Endodermal cell (in vitro differentiated cells): ENCODE data around the gene UNC119. TPM values are rescaled to one million over a fixed set of nuclear protein-coding genes. Genes with fewer than 3 reads are reported as not detected.
A peak's percentile ranks its signal among the peaks of the same experiment; 100 is the strongest.

ENCODE experiments used
- DNase-seq: peaks from one replicate; pipeline ENCODE4 v3.0.0-alpha.2; 2017
- H3K27ac ChIP-seq: 2 replicates; pipeline ENCODE4 v1.5.1; 2013; ENCODE audit warnings: mild to moderate bottlenecking, low read depth, low read length, moderate library complexity
- H3K27me3 ChIP-seq: 2 replicates; pipeline ENCODE4 v1.6.1; 2013; ENCODE audit warnings: mild to moderate bottlenecking, low read length, moderate library complexity; ENCODE audit not compliant: insufficient read depth, control insufficient read depth, poor library complexity, severe bottlenecking
- H3K36me3 ChIP-seq: 2 replicates; pipeline ENCODE4 v1.7.0; 2013; ENCODE audit warnings: mild to moderate bottlenecking, low read length, moderate library complexity; ENCODE audit not compliant: control insufficient read depth, insufficient read depth
- H3K4me1 ChIP-seq: one replicate; pipeline ENCODE4 v1.7.0; 2013; ENCODE audit warnings: low read length; ENCODE audit not compliant: control insufficient read depth, insufficient read depth
- H3K4me3 ChIP-seq: 2 replicates; pipeline ENCODE4 v1.5.1; 2013; ENCODE audit warnings: mild to moderate bottlenecking, low read length, moderate library complexity
- H3K9ac ChIP-seq: 2 replicates; pipeline ENCODE4 v1.6.1; 2013; ENCODE audit warnings: mild to moderate bottlenecking, low read length, moderate library complexity; ENCODE audit not compliant: poor library complexity, severe bottlenecking; ENCODE audit errors: extremely low read depth
- H3K9me3 ChIP-seq: 2 replicates; pipeline ENCODE4 v1.6.1; 2013; ENCODE audit warnings: mild to moderate bottlenecking, low read length, moderate library complexity; ENCODE audit not compliant: control insufficient read depth
- H3K27ac Mint-ChIP-seq: 2 replicates; pipeline ENCODE4 v1.8.0; 2020; ENCODE audit warnings: mixed read lengths
- H3K27me3 Mint-ChIP-seq: 2 replicates; pipeline ENCODE4 v1.8.0; 2021; ENCODE audit warnings: mild to moderate bottlenecking, mixed read lengths; ENCODE audit not compliant: insufficient read depth
- H3K36me3 Mint-ChIP-seq: 2 replicates; pipeline ENCODE4 v1.8.0; 2020; ENCODE audit warnings: low read depth, mixed read lengths
- H3K4me1 Mint-ChIP-seq: 2 replicates; pipeline ENCODE4 v1.8.0; 2020; ENCODE audit warnings: mixed read lengths
- H3K4me3 Mint-ChIP-seq: 2 replicates; pipeline ENCODE4 v1.8.0; 2020; ENCODE audit warnings: mild to moderate bottlenecking, moderate library complexity, mixed read lengths
- H3K9me3 Mint-ChIP-seq: 2 replicates; pipeline ENCODE4 v1.8.0; 2020; ENCODE audit warnings: mild to moderate bottlenecking, mixed read lengths
- WGBS, 2 experiments: methylation state at CpG; one replicate each; pipeline versions ENCODE4 v1.1.5 to v1.1.7; 2013; ENCODE audit warnings: missing lambda C conversion rate in 2 of 2, mixed read lengths in 1 of 2; ENCODE audit not compliant: insufficient coverage in 1 of 2, insufficient read length in 1 of 2; 5-methylcytosine and 5-hydroxymethylcytosine counted together
- total RNA-seq, 2 donors: library from RNA; stranded (reverse); fragmentation: NEBNext Ultra II Directional in 1 of 2; extraction: Animal tissue kit (Norgen Biotek cat#: 25700) in 1 of 2; gene quantifications; 2 replicates in 1 of 2; 3 replicates in 1 of 2; pipeline ENCODE4 v1.2.1, GENCODE V29; 2021
- TF ChIP-seq, protein P1 (sequence below): fragments of 200-600 bp; sonication (generic); conservative IDR thresholded peaks from 2 replicates; pipeline ENCODE4 v1.5.0; 2021; ENCODE audit warnings: antibody characterized with exemption, mild to moderate bottlenecking

Gene UNC119
- total RNA-seq, 2 donors from 2014 or later = 46.7 to 59.0 TPM

- H3K27ac ChIP-seq = no peak overlapping the region
- Mint-ChIP-seq H3K36me3 (no peaks in the 10 kb centered on the region), H3K4me3 (no peak overlapping the region), H3K9me3 (no peaks in the 10 kb centered on the region), H3K4me1 (peaks cover 4% of the 10 kb centered on the region), H3K27ac (peak overlapping the region; percentile 41), H3K27me3 (peaks cover 5% of the 10 kb centered on the region)
- H3K36me3 ChIP-seq = no peaks in the 10 kb centered on the region
- no peak for DNase-seq
- no peak overlapping the region for H3K9ac ChIP-seq
- H3K4me3 ChIP-seq = no peak overlapping the region
- 95% methylated on average over 2 of the region's 2 CpGs; no CpG with 5 or more reads in 1 of the 2 experiments for WGBS, 2 experiments
- TF ChIP-seq, protein P1, sequence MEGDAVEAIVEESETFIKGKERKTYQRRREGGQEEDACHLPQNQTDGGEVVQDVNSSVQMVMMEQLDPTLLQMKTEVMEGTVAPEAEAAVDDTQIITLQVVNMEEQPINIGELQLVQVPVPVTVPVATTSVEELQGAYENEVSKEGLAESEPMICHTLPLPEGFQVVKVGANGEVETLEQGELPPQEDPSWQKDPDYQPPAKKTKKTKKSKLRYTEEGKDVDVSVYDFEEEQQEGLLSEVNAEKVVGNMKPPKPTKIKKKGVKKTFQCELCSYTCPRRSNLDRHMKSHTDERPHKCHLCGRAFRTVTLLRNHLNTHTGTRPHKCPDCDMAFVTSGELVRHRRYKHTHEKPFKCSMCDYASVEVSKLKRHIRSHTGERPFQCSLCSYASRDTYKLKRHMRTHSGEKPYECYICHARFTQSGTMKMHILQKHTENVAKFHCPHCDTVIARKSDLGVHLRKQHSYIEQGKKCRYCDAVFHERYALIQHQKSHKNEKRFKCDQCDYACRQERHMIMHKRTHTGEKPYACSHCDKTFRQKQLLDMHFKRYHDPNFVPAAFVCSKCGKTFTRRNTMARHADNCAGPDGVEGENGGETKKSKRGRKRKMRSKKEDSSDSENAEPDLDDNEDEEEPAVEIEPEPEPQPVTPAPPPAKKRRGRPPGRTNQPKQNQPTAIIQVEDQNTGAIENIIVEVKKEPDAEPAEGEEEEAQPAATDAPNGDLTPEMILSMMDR = no peak
- H3K4me1 ChIP-seq = no peaks in the 10 kb centered on the region
- H3K9me3 ChIP-seq = no peaks in the 10 kb centered on the region
- peaks cover 10% of the 10 kb centered on the region for H3K27me3 ChIP-seq
These were observed 25.2 kb downstream of the UNC119 start for GRCh38 chr17:28527181-28527681.

GRCh38 chr17:28526381-28526780 is 26.0 kb downstream of the UNC119 start:
- Mint-ChIP-seq H3K27ac (no peak overlapping the region), H3K4me3 (no peak overlapping the region)
- WGBS, 2 experiments = 89 to 90% methylated on average over 7 to 8 of the region's 8 CpGs

GRCh38 chr17:28524476-28525424 is 27.7 kb downstream of the UNC119 start:
- no peaks in the 10 kb centered on the region for H3K9me3 ChIP-seq
- no peaks in the 10 kb centered on the region for H3K4me1 ChIP-seq
- Mint-ChIP-seq H3K27ac (no peak overlapping the region), H3K36me3 (no peaks in the 10 kb centered on the region), H3K4me1 (peaks cover 4% of the 10 kb centered on the region), H3K9me3 (no peaks in the 10 kb centered on the region), H3K27me3 (no peaks in the 10 kb centered on the region), H3K4me3 (no peak overlapping the region)
- H3K4me3 ChIP-seq = no peak overlapping the region
- WGBS, 2 experiments = 92 to 100% methylated on average over 5 to 25 of the region's 25 CpGs
- no peaks in the 10 kb centered on the region for H3K27me3 ChIP-seq
- no peak overlapping the region for H3K27ac ChIP-seq
- TF ChIP-seq, protein P1 = no peak
- no peak for DNase-seq
- H3K9ac ChIP-seq = no peak overlapping the region
- no peaks in the 10 kb centered on the region for H3K36me3 ChIP-seq

More at GRCh38 chr17:28526381-28526780, 26.0 kb downstream of the UNC119 start:
- Mint-ChIP-seq H3K9me3 (no peaks in the 10 kb centered on the region), H3K27me3 (peaks cover 4% of the 10 kb centered on the region), H3K4me1 (peaks cover 4% of the 10 kb centered on the region), H3K36me3 (no peaks in the 10 kb centered on the region)
- DNase-seq = no peak
- H3K27me3 ChIP-seq = peaks cover 2% of the 10 kb centered on the region
- no peaks in the 10 kb centered on the region for H3K9me3 ChIP-seq
- H3K27ac ChIP-seq = no peak overlapping the region
- TF ChIP-seq, protein P1 = no peak
- no peaks in the 10 kb centered on the region for H3K4me1 ChIP-seq
- no peaks in the 10 kb centered on the region for H3K36me3 ChIP-seq
- no peak overlapping the region for H3K4me3 ChIP-seq
- H3K9ac ChIP-seq = no peak overlapping the region
